CD4-positive, alpha-beta T cell treated with Interferon alpha-2 for 1 hour (primary cell): ENCODE data around the gene AAMP.

Experiments used
- DNase-seq, 2 donors: peaks; one replicate each; pipeline ENCODE4 v3.0.0-alpha.2; 2020 to 2022

AAMP gene

DNA sequence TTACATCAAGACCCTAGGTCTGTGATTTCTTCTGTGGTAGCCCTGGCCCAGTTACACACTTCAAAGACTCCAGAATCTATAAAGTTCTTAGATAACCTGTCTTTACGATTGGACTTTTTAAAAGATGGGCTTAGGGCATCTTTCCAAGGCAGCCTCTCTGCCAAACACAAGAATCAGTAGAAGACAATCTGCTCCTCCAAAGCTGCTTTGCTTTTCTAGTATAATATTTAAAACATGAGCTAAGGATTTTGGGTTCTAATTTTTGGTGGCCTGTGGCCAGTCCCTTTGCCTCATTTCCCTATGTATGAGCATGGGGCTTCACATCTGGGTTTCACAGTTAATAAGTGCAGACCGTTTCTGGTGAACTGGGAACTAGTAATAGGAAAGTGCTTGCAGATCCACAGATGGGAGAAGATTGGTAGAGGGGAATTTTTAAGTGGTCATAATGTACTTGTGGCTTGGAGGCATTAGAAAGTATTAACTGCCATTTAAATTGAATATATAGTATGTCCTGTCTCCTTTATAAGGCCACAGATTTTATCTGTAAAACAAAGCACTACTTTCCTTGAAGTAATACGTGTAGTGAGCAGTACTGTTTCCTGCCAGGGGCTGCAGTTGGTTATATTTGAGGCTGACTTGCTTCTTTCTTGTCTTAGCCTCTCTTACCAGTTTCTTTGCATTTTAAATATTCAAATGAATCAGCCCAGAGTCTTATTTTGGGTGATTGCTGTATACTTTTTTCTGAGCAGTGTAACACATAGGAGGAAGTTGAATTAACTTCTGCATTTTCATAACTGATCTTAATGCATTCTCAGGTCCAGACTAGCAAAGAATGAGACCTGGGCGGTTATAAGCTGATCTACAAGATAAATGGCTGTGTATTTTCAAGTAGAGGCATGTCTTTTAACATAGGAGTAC lies 51.4 kb downstream of the AAMP start:
- peak; percentile 26 to 67 for DNase-seq

- peak; percentile 64 to 68 for DNase-seq
Measured at GRCh38 chr2:218217360-218218267, 52.3 kb downstream of the AAMP start.

GRCh38 chr2:218216674-218217359 lies 53.1 kb downstream of the AAMP start, which contains the start of gene ARPC2:
TSS of gene ARPC2 (plus strand) at chr2:218217189. CDS start at chr2:218217471, 282 bp downstream.
- peak; percentile 92 to 95 for DNase-seq

- DNase-seq, result no peak
Measured at GRCh38 chr2:218216336-218216673, 53.6 kb downstream of the AAMP start.
